SKM-1 treated with dmso at 0.1 percent for 144 hours (cell line): ENCODE results near the gene SLC9A7.

Experiments used
- DNase-seq: peaks from one replicate; lab custom pipeline; 2025; ENCODE audit not compliant: unreplicated experiment; lab: John Stamatoyannopoulos, UW

Gene SLC9A7

DNA sequence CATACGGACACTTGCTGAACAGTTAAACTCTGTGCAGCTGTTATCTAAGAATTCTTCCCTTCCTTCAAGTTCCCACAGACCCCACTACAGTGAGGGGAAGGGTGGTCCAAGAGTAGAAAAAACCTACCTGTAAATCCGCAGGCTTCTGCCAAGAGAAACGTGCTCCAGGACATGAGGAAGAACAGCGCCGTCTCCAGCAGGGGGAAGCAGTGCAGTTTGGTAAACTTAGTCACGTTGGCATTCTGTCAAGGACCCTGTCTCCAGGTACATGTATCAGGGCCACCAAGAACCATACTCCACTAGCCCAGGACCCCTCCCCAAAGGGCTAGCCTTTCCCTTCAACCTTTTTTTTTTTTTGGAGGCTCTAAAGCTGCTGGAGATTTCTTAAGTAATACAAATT is 105.4 kb downstream of the SLC9A7 start:
- DNase-seq: no peak

DNA sequence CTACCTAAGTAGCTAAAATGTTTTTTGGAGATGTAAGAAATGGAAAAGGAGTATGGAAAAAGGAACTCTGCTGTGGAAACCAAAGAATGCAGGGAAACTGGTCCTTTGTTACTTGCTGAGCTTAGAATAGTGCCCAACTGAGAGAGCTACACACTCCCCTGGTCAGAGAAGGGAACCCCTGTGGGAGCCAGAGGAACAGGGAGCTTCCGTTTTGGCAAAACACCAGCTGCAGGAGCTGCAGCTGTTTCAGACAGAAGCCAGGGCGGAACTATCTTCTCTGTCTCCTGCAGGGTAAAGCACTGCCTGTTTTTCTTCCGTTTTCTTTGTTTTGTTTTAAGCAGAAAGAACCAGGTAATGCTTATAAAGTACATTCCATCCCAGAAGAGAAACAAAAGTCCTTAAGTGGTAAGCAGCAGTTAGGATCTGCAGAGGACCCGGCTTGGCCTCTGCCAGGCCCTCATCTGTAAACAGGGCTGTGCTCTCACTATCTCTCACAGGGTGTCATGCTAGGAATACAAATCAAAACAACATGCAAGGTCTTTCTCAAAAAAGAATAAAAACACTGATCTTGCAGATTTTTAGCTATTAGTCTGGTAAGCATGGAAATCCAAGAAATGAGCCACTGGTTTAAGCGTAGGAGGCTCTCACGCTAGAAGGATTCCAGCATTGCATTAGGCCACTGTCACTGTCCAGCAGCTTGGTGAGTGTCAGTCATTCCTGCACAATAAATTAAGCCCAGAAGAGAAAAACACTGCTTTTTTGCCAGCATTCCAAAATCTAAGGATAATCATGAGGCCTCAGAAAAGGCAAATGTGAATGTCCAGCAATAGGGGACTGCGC is 109.3 kb downstream of the SLC9A7 start:
- peak; percentile 21 for DNase-seq

DNA sequence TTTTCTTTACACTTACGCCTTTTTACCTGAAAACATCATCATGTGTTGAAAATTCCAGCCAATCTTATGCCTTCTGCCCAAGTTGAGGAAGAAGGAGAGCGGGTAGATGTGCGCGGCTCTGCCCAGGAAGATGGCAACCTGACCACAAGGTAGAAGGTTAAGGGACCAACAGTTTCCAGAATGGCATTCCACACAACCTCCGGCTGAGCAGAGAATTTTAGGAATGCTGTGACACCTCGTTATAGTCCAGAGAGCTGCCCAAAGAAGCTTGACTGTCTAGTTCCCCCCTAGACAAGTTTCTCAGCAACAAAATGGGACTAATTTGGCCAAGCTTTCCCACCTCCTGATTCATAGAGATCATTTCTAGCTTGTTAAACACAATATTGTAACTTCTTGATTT is 110.3 kb downstream of the SLC9A7 start:
- DNase-seq: no peak

DNA sequence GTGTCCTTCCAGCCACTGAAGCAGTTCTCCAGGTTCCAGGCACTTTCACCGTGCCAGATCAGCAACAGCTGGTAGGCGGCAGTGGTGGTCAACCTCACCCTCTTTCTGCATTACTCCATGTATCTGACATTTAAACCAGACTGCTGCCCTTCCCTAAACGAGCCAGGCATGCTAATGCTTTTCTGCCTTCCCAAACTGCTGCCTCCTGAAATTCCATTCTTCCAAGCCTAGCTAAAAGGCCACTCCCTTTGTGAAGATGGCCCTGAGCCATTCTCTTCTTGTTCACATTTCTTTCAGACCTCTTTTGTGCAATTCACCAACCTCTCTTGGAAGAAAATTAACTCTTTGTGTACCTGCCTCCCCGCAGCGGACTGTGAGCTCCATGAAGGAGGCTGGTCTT is 111.7 kb downstream of the SLC9A7 start:
- no peak for DNase-seq

DNA sequence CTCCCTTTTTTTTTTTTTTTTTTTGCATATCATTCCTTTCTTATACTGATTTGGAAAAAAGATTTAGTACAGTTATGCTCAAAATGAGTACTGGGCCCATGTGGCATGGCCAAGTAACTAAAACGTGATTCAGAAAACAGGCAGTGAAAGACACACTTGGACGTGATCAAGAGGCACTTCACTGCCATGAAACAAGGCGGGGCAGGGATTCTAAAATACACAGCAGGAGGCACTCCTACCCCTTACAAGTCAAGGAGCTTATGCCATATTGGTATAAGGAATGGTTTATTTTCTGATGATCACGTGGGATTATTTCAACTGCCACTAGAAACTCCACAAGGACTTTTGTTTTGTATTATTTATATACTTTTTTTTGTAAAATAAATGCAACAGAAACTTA is 113.3 kb downstream of the SLC9A7 start:
- DNase-seq: no peak

DNA sequence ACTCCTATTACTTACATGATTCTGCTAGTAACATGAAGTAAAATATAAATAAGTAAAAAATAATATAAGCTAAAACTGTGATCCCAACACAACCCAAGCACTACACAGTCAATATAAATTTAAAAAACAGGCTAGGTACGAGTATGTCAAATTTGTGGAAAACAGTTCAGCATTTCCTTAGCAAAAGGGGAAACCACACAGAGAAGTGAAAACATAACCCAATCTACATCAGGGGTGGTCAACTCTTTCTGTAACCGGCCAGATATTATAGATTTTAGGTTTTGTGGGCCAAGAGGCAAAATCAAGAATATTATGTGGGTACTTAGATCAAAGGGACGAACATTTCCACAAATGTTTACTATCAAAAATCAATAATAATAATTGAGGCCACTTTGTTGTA is 115.3 kb downstream of the SLC9A7 start:
- DNase-seq: no peak

DNA sequence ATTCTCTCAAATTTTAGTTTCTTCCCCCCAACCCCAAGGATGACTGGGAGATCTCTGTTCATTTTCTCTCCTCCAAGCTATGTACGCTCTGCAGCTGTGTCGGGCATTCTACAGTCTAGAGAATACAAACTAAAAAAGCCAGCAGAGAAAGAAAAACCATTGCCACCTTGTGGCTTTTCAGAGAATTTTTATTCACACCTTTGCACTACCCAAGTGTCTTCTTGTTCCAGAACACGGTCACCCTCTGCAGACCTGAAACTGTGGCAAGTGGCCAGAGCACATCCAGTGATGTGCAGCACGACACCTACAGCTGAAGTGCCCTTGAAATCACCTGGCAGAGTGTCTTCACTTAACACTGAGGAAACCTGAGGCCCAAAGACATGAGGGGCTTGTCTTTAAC is 116.8 kb downstream of the SLC9A7 start:
- no peak for DNase-seq

DNA sequence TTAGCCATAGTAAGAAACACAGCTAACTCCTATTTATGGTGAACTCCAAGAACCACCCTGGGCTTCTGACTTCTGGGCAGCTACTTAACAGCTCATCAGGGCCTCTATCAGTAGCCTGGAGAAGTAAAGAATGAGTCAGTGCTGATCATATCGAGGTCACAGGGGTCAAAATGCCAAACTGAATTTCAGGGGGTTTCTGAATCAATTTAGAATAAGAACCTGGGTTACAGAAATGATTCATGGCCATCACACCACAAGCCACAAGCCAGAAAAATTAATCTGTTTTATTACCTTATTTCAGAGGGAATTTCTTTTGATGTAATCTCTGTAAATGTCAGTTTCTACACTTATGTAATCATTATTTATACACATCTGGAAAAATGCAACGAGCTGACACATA is 121.0 kb downstream of the SLC9A7 start:
- no peak for DNase-seq

DNA sequence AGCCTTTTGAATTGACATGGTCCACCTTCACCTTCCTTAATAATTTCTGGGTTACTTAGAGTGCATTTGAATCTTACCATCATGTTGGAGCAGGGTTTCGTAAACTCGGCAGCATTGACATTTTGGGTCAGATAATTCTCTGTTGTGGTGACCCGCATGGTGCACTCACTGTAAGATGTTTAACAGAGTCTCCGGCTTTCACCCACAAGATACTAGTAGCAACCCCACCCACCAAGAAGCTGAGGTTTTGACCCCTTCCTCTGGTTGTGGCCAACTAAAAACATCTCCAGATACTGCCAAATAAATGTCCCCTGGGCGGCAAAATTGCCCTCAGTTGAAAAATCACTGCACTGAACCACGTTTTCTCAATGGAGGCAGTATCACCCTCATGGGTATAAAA is 122.7 kb downstream of the SLC9A7 start:
- no peak for DNase-seq

DNA sequence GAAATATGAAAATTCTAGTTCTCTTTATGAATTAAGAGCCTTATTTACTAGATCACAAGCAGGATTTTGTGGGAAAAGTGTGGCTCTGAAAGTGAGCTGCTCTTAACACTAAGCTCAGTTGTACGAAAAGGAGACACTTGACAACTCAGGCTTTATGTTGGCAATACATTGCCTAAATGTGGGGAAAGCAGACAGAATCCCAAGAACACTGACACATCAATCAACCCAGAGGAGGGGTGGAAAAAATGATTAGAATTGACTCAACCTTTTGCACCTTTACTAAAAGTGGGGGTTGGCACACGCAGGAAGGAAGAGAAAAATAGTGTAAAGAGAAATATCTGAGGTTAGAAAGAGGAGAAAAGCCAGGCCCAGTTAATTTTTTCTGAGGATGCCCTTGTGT is 123.7 kb downstream of the SLC9A7 start:
- DNase-seq: no peak

DNA sequence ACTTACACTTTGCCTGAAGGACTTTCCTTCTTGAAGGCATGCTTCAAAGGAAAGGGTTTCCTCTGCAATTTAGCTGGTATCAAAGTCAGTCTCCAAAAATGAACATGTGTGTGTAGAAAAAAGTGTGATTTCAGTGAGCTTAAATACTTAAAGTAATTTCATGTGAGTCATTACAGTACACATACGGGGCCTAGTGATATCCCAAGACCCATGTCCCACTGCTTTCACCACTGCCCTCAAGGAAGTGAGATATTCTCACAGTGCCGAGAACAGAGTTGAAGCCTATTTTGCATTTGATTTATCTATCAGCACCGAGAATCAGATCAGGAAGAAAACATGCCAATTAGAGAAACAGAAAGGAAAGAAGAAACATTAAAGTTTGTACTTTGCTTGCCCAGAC is 124.3 kb downstream of the SLC9A7 start:
- no peak for DNase-seq

DNA sequence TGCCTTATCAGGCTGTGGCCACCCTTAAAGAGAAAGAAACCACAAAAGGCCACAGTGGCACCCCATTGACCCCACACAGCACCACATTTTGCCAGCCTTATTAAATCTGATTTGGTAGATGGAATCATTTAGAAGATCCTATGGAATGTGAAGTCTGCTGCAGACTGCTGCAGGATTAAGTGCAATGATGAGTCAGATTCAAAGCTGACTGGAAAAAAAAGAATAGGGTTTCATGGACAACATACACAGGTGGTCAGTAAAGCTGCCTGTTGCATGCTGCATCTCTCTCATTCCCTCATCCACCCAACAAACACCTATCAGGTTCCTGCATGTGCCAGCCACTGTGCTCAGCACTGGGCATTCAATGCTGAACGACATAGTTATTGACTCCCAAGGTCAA is 128.8 kb downstream of the SLC9A7 start:
- DNase-seq: no peak

DNA sequence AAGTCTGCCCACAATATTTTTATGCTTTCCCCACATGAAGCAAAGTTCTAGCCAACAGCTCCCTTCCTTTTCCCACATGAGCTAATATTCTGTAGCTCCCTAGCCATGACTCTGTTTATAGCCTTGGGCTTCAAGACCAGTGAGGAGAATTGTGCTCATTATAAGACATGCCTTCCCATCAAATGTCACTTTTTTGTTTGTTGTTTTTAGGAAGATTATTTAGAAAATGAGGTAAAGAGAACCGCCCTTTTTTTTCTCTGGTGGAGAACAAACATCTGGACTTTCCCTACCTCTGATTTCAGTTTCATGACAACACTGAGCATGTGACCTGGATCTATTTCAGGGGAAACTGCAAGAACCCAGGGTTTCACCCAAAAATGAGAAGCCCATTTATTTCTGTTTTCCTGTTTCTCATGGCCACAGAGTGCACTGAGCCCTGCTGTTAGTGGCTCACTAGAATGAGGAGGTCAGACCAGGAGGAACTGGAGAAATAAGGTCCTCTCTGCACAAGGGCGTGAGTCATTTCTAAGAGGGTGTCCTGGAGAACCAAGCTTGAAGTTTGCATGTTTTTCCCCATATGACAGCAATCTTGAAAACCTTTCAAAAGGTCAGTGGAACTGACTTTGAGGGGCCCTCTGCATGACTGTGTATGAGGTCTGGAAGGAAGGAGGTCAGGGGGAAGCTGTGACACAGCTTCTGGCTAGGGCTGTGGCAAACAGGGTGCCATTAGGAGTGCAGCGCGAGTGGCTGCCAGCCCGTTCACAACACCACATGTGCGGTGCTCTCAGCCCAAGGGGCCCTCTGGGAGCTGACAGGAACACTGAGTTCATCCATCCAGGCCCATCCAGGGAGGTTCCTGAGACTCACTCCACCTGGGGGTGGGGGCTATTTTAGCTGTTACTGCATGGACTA is 130.2 kb downstream of the SLC9A7 start:
- DNase-seq: peak; percentile 71

DNA sequence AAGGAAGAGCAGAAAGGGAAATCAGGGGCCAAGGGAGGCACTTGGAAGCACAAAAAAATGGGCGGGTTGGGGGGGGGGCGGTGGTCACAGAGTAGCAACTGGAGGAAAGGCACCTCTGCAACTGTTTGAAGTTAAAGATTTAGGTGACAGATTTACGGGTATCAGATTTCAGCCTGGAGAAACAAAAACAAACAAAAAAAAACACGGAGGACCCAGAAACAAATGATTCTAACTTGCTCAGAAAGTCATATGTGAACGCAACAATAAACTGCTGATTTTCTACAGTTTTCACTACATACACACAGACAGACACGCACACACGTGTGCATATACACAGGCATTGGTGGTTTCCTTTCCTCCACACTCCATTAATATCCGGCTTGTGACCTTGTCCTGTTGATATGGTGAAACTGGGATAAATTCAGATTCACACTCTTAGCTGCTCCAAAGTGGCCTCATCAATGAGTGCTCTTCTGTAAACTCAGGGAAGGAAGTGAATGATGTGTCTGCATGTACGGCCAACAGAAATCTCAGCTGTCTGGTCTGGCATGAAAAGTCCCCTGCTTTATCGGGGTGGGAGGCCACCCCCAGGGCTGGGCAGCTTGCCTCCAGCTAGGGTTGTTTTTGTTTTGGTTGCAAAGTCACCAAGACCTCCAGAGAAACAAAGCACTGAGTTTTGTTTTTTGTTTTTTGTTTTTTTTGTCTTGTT is 131.1 kb downstream of the SLC9A7 start:
- no peak for DNase-seq

DNA sequence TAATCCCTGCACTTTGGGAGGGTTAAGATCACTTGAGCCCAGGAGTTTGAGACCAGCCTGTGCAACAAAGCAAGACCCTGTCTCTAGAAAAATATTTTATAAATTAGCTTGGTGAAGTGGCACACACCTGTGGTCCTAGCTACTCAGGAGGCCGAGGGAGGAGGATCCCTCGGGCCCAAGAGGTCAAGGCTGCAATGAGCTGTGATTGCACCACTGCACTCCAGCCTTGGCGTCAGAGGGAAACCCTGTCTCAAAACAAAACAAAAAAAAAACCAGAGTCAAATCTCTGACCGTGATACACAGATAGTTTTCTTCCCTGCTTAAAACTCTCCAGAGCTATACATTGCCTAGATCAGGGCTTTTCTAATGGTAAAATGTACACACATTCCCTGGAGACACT is 131.9 kb downstream of the SLC9A7 start:
- no peak for DNase-seq

DNA sequence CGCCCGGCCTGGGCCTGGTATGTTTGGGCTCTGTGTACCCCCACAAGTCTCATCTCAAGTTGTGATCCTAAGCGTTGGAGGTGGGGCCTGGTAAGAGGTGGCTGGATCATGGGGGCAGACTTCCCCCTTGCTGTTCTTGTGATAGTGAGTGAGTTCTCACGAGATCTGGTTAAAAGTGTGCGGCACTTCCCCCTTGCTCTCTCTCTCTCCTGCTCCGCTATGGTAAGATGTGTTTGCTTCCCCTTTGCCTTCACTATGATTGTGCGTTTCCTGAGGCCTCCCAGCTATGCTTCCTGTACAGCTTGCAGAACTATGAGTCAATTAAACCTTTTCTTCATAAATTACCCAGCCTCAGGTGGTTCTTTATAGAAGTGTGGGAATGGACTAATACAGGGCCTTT is 132.4 kb downstream of the SLC9A7 start:
- DNase-seq: peak; percentile 82

DNA sequence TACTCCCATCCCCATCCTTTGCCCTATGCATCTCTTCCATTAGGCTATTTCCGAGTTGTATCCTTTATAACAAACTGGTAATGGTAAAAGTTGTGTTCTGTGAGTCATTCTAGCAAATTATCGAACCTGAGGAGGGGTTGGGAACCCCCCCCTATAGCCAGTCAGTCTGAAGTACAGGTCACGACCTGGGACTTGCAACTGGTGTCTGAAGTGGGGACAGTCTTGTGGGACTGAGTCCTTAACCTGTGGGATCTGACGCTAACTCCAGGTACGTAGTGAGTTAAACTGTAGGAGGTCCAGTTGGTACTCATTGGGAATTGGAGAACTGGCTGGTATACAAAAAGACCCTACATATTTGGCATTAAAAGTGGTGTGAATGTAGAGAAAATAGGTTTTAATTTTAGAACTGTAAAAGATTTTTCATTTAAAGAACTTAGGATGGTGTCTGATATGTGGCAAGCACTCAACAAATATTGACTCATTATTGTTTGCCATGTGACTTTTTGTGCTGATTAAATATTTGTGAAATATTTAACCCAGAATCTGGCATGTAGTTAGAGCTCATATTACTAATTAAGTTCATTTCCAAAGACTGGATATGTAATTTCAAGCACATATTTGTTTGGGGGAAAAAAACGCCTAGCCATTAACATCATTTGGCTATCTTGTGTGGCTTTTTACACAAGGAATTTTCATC is 134.7 kb downstream of the SLC9A7 start:
- no peak for DNase-seq

DNA sequence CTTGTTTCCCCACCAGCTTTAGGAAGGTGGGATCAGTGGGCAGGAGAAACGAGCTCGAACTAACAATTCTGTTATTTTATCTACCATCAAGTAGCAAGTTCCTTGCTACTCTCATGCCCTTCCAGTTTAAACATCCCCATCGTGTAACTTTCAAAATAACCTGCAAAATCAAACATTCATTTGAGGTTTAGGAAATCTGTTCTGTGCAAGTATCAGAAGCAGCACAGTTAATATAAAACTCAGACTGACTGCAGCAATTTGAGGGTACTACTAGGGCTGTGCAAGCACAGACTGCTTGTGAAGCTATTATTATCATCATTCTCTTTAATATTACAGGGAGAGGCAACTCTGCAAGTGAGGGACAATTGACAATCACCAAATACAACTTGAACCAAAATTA is 137.3 kb downstream of the SLC9A7 start:
- no peak for DNase-seq

DNA sequence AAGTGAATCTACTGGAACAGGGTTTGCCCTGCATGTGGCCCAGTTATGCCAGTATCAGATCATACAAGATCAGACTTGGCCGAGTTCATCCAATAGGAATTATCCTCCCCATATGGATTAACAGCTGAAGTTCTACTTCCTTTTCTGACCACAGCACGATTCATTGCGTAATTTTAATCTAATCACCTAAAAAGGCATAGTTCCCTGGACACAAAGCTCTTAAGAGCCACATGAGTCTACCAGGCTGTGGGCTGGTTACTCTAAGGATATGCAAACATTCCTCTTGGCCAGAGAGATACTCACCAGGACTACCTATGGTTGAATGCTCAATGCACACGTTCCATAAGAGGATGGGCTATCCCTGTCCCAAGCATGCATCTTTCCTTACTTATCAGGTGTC is 138.4 kb downstream of the SLC9A7 start:
- no peak for DNase-seq

DNA sequence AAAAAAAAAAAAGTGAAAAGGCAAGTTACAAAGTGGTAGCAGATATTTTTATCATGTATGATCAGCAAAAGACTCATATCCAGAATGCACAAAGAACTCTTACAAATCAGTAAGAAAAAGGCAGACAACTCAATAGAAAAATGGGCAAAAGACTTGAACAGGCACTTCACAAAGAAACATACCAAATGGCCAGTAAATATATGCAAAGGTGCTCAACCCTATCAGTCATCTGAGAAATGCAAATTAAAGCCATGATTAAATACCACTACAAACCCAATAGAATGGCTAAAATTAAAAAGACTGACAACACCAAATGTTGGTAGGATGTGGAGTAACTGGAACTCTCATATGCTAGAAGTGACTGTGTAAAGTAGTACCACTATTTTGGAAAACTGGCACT is 140.0 kb downstream of the SLC9A7 start:
- DNase-seq: no peak

DNA sequence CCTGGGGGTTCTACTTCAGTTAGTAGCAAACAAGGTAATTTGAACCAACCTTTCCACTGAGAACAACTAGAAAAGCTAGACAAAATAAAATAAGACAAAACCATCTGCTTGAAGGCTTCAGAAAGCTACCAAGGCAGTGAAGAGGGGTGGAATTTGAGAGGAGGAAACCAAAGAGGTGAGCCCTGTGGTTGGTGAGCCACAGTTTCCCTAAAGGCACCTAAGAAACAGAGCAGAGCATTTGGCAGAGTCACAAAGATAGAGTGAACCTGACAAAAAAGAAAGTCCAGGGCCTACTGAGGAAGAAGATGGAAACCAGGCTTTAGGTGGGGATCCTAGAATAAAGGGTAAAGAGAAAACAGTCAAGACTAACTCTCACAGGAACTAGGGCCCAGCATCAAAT is 141.0 kb downstream of the SLC9A7 start:
- DNase-seq: no peak
